ENCODE measurements around the gene TNFAIP2.

GRCh38 chr14:103122947-103123633, at the start of gene TNFAIP2:
- TF ChIP-seq ARNTL (CRISPR knock-in tag; IDR thresholded peaks at IDR 0.05; ENCODE audit: borderline replicate concordance, low read depth): no peak
- no peak for TF ChIP-seq PATZ1 (CRISPR knock-in tag; IDR thresholded peaks at IDR 0.05; ENCODE audit: borderline replicate concordance)
- no peak for TF ChIP-seq PPARA (CRISPR knock-in tag; IDR thresholded peaks at IDR 0.05; ENCODE audit: borderline replicate concordance)
- TF ChIP-seq ZFP3 (CRISPR knock-in tag; IDR thresholded peaks at IDR 0.05): no peak
- no peak for TF ChIP-seq CREB5 (CRISPR knock-in tag; IDR thresholded peaks at IDR 0.05; ENCODE audit: low read depth)
- TF ChIP-seq ISL1 (CRISPR knock-in tag; IDR thresholded peaks at IDR 0.05): no peak
- TF ChIP-seq TSHZ2 (CRISPR knock-in tag; IDR thresholded peaks at IDR 0.05): no peak

Measured in SK-N-SH treated with all-trans-retinoic acid at 6 μM for 48 hours (cell line).